HG03045 (cell line): ENCODE data around the gene ENPP7.
"Not testable (repeated sequence)": the region's sequence is repeated elsewhere in the genome, so short reads cannot be mapped to it uniquely, and the experiment has no call there.

Source experiments
- ATAC-seq: cut with Tn5 transposase; IDR thresholded peaks from one replicate; pipeline ENCODE4 v1.9.1; 2021; ENCODE audit warnings: mild to moderate bottlenecking, moderate library complexity; ENCODE audit not compliant: unreplicated experiment

ENPP7 gene

GRCh38 chr17:79748295-79749099, 17.8 kb downstream of the ENPP7 start:
- no peak for ATAC-seq

DNA sequence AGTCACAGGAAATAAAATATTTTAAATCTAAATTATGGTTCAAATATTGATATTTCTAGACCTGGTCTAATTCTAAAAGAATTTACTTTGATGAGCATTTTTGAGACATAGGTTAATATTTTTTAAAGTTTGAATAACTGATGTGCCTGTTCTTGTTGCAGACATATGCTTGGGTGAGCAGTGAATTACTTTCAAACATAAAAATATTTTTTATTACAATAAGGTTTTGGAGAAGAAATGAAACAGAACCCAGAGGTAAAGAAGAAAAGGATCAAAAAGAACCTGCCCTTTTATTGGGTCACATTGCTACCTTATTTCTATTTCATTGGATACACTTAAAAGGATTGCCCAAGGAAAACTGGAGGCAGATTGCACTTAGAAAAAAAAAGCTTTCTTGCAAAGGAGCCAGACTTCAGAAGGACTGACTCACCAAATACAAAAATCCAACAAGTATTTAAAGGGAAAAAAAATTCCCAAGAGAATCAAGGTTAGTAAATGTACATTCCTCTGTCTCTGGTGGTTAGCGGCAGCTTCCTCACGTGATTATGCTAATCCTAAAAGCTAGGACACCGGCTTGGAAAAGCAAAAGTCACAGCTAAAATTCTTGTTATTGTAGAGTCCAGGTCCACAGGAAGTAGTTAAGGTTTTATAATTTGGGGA, 18.5 kb downstream of the ENPP7 start:
- ATAC-seq = no peak

GRCh38 chr17:79749958-79750357, 19.2 kb downstream of the ENPP7 start:
- no peak for ATAC-seq

DNA sequence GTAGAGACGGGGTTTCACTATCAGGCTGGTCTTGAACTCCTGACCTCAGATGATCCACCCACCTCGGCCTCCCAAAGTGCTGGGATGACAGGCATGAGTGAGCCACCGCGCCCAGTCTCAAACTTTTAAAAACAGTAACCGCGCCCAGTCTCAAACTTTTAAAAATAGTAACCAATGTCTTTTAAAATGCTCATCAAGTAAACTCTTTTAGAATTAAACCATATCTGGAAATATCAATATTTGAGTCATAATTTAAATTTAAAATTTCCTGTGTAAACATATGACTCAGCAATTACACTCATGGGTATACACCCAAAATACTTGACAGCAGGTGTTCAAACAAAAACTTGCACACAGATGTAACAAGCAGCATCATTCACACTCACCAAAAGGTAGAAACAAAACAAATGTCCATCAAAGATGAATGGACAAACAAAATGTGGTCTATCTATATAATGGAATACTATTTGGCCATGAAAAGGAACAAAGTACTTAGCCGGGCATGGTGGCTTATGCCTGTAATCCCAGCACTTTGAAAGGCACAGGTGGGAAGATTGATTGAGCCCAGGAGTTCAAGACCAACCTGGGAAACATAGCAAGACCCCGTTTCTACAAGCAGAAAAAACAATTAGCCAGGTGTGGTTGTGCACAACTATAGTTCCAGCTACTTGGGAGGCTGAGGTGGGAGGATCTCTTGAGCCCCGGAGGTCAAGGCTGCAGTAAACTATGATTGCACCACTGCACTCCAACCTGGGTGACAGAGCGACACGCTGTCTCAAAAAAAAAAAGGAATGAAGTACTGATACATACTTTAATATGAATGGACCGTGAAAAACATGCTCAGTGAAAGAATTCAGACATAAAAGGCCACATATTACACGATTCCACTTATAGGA, 20.2 kb downstream of the ENPP7 start:
- no peak for ATAC-seq

DNA sequence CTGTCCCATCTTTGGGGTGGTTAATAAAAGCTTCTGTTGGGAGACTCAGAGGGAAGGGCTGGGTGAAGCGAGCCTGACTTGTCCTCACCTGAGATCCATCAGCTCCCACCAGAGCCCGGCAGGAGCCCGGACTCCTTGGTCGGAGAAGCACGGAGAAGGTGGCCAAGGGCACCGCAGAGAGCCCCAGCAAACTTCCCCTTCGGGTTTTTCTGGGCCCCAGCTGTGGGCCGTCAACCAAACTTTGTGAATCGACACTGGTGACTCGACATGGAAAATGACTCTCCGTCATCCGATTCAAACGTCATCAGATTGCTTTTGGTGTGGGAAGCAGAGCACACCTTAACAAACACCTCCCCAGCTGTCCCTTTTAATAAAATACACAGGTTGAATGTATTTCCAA, 21.4 kb downstream of the ENPP7 start:
- ATAC-seq = no peak

GRCh38 chr17:79754370-79754769, 23.6 kb downstream of the ENPP7 start:
- ATAC-seq = no peak

- ATAC-seq = not testable (repeated sequence)
Observed at GRCh38 chr17:79754903-79755302, 24.2 kb downstream of the ENPP7 start.

DNA sequence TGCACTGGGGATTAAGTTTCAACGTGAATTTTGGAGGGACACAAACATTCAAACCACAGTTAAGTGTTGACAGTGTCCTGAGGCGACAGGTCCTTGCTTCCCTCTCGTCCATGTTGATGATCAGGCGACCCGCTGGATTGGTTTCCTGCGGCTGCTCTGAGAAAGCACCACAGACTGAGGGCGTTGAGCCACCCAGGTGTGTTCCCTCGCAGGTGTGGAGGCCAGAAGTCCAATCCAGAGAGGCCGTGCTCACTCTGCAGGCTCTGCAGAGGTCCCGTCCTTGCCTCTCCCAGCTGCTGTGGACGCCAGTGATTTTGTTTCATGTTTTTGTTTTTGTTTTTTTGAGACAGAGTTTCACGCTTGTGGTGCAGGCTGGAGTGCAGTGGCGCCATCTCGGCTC, 24.8 kb downstream of the ENPP7 start:
- ATAC-seq = no peak

DNA sequence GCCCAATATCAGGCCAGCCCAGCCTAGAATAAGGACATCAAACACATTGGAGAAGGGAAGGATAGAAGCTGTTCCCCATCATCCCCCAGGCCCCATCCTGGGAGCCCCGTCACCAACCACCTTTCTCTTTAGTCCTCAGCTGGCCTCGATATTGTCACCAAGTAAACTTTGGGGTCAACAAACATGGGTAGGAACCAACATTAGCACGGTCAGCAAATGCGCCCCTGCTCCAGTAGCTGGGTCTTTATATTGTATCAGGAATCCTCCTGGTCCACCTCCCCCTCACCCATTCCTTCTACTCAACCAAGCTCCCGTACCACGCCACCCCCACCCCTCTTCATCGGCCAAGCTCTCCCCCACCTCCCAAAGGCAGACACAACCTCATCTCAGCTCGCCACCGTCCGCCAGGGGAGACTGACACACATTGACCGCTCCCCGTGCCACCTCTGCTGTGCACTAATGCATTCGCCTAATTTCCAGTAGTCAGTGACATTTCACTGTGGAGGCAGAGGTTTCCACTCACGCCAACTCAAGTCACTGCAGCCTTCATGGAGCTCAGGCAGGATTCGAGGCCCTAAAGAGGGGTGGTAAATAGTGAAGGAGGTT, 26.5 kb downstream of the ENPP7 start:
- no peak for ATAC-seq

GRCh38 chr17:79758271-79758670, 27.5 kb downstream of the ENPP7 start:
- ATAC-seq = no peak

DNA sequence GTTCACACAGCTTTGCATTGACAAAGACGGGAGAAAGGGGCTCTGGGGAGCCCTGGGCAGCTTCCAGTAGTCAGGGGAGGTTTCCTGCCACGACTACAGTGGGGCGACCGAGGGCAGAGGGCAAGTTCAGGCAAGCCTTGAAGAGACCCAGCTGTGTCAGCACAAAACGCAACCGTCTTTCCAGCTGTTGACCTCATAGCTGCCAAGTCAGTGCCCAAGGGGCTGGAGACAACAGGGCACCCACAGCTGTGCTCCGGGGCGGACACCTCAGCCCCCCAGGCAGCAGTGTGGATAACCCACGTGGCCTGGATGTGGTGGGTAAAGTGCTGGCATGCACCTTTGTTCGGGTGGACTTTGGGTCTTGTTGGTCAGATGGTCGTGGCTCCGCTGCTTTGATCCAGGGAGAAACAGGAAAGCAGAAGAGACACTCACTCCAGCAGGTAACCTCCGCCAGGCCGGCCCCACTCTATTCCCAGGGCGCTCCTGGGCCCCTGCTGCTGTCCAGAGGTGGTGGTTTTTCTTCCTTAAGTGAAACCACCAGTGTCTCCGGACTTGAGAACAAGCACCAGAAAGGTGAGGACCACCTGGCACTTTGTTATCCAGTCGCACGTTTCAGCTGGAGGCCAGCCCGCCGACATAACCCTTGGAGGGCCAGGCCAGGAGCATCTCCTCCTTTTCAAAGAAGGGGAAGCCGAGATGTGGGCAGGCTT, 29.6 kb downstream of the ENPP7 start:
- ATAC-seq = no peak

GRCh38 chr17:79761894-79762589, 31.3 kb downstream of the ENPP7 start:
- no peak for ATAC-seq

DNA sequence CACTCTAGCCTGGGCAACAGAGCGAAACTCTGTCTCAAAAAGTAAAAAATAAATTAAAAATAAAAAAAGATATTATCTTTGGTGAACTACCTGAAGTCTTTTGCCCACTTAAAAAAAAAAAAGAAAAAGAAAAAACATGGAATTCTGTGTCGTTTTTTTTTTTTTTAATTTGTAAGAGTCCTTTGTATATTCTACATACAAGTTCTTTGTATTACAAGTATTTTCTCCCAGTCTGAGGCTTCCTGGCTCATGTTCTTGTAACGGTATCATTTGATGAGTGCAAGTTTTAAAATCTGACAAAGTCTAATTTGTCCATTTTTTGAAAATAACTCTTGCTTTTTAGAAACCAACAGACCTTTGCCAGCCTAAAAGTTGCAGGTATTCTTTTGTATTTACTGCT, 35.0 kb downstream of the ENPP7 start:
- ATAC-seq = no peak

DNA sequence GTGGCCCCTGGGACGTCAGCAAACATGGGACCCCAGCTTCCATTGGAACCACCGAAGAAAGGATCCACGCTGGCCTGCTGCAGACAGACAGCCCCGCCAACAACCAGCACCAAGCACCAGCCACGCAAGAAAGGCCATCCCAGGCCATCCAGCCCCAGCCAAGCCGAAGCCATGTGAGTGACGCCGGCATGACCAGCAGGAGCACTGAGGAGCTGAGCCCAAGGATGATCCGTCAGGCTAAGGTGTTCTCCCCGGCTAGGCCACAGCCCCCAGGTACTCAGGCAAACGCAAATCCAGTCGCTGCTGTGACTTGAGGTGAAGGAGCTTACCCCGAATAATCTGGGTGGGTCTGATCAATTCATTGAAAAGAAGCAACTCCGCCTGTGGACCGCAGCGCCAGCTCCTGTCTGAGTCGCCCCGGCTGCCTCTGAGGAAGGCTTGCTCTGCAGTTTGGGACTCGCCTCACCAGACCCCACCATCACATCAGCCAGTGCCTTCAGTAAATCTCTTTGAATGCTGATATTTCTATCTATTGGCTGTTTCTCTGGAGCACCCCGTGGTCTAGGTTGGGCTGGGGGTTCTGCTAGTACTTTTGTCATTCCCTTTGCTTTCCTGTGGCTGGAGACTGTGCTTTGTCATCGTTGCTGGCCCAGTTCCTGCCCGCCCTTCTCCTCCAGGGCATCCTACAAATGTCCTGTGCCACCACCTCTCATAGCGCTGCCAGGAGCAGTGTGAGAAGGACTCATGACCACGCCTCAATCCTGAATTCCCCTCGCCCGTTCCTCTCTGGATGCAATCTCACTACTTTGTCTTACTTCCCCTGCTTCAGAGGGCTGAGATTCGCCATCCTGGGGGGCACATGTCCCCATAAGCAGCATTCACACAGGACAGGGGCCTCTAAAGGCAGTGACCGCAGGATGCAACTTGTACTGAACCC, 39.1 kb downstream of the ENPP7 start:
- ATAC-seq = no peak

DNA sequence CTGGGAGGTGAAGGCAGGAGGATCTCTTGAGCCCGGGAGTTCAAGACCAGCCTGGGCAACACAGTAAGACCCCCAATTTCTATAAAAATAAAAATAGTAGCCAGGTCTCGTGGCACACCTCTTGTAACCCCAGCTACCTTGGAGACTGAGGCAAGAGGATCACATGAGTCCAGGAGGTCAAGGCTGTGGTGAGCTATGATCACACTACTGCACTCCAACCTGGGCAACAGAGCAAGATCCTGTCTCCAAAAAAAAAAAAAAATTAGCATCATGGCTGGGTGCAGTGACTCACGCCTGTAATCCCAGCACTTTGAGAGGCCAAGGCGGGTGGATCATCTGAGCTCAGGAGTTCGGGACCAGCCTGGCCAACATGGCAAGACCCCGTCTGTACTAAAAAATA, 40.5 kb downstream of the ENPP7 start:
- ATAC-seq = no peak

DNA sequence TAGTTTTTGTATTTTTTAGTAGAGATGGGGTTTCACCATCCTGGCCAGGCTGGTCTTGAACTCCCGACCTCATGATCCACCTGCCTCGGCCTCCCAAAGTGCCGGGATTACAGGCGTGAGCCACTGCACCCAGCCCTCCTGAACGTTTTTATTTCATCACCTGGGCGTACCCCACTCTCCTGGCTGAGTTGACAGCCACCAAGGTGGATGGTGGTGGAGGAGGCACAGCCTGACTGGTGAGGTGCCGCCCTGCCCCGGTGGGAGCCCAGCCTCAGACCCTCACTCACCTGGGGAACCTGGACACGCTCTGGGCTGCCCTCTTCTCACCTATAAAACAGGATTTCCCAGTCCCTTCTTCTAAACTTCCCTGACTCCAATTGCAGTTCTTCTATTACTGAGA, 42.0 kb downstream of the ENPP7 start:
- not testable (repeated sequence) for ATAC-seq

- ATAC-seq = no peak
Observed at GRCh38 chr17:79774561-79774975, 43.8 kb downstream of the ENPP7 start.

GRCh38 chr17:79775632-79776031, 44.9 kb downstream of the ENPP7 start:
- ATAC-seq = no peak
